GM12891 (cell line): ENCODE measurements around the gene IMPDH1.

Experiments
- POLR2A ChIP-seq: IDR thresholded peaks from 2 replicates; pipeline ENCODE4 v1.6.1; 2011; ENCODE audit warnings: low read depth, low read length, control low read depth
- POLR2AphosphoS5 ChIP-seq: IDR thresholded peaks from 2 replicates; pipeline ENCODE4 v1.6.1; 2011; ENCODE audit warnings: low read depth, low read length, control low read depth
- POU2F2 ChIP-seq: IDR thresholded peaks from 2 replicates; pipeline ENCODE4 v1.6.1; 2011; ENCODE audit warnings: low read depth, mild to moderate bottlenecking, control low read depth, low read length, moderate library complexity
- TAF1 ChIP-seq: IDR thresholded peaks from 2 replicates; pipeline ENCODE4 v1.6.1; 2011; ENCODE audit warnings: low read depth, low read length, control low read depth

DNA sequence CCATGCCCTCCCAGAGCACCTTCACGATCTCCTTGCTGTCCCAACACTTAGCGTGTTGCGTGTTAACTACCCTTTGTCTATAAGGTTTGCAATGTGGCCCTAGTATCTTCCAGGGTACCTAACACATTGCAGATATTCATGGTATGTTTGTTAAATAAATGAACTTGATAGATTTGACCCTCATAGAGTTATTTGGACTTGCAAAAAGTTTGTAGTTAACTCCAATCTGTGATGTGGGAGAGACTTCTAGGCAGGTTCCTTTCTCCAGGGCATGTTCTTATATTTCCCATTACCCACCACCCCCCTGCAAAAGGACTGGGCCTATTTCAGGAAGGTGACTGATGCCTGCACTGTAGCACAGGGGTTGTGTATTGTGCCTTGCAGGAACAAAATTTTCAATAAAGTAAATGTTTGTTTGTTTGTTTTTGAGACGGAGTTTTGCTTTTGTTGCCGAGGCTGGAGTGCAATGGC is 46.5 kb upstream of the IMPDH1 start:
- TF ChIP-seq POLR2AphosphoS5: no peak
- TF ChIP-seq POLR2A: no peak
- TF ChIP-seq TAF1: no peak
- no peak for TF ChIP-seq POU2F2
